Ishikawa (cell line): Measurements from ENCODE around the gene TXK.

ENCODE experiments used
- CEBPB ChIP-seq: IDR thresholded peaks from 2 replicates; pipeline ENCODE4 v1.6.1; 2012
- CREB1 ChIP-seq: IDR thresholded peaks from 2 replicates; pipeline ENCODE4 v1.6.1; 2012; ENCODE audit warnings: low read depth
- EGR1 ChIP-seq: IDR thresholded peaks from 2 replicates; pipeline ENCODE4 v1.6.1; 2012
- EP300 ChIP-seq: IDR thresholded peaks from 2 replicates; pipeline ENCODE4 v1.6.1; 2012; ENCODE audit warnings: borderline replicate concordance
- FOXM1 ChIP-seq: IDR thresholded peaks from 2 replicates; pipeline ENCODE4 v1.6.1; 2012; ENCODE audit warnings: low read depth, borderline replicate concordance
- NFIC ChIP-seq: IDR thresholded peaks from 2 replicates; pipeline ENCODE4 v1.6.1; 2012
- RAD21 ChIP-seq: IDR thresholded peaks from 2 replicates; pipeline ENCODE4 v1.6.1; 2012; ENCODE audit warnings: low read depth
- REST ChIP-seq: IDR thresholded peaks from 2 replicates; pipeline ENCODE4 v1.6.1; 2012; ENCODE audit warnings: low read depth, mild to moderate bottlenecking
- TAF1 ChIP-seq: IDR thresholded peaks from 2 replicates; pipeline ENCODE4 v1.6.1; 2012; ENCODE audit warnings: low read depth, mild to moderate bottlenecking
- TCF12 ChIP-seq: IDR thresholded peaks from 2 replicates; pipeline ENCODE4 v1.6.1; 2012; ENCODE audit warnings: low read depth
- TEAD4 ChIP-seq: IDR thresholded peaks from 2 replicates; pipeline ENCODE4 v1.6.1; 2012
- YY1 ChIP-seq: IDR thresholded peaks from 2 replicates; pipeline ENCODE4 v1.6.1; 2012; ENCODE audit warnings: low read depth
- ZBTB7A ChIP-seq: IDR thresholded peaks from 2 replicates; pipeline ENCODE4 v1.6.1; 2012; ENCODE audit warnings: low read depth

- TF ChIP-seq REST (no peak), TEAD4 (no peak), FOXM1 (no peak), TAF1 (no peak), EGR1 (no peak), EP300 (no peak), YY1 (no peak), TCF12 (no peak), RAD21 (no peak), CEBPB (no peak), NFIC (no peak), CREB1 (no peak), ZBTB7A (no peak)
Observed at GRCh38 chr4:48120132-48120531, 13.9 kb downstream of the TXK start.
